KMS-11 (cell line): Measurements from ENCODE around the gene SP110.

Experiments
- H2AFZ ChIP-seq: fragments of 200-600 bp; sonication (generic); 2 replicates; pipeline ENCODE4 v1.6.1; 2016; ENCODE audit warnings: antibody characterized with exemption, mixed run types, low read depth
- H3K27ac ChIP-seq: fragments of 200-600 bp; sonication (generic); 2 replicates; pipeline ENCODE4 v1.6.1; 2016; ENCODE audit warnings: mild to moderate bottlenecking, mixed run types
- H3K27me3 ChIP-seq: fragments of 200-600 bp; sonication (generic); 2 replicates; pipeline ENCODE4 v1.6.1; 2017; ENCODE audit warnings: mild to moderate bottlenecking, low read depth, mixed run types, moderate library complexity; ENCODE audit not compliant: insufficient read depth
- H3K36me3 ChIP-seq: fragments of 200-600 bp; sonication (generic); 2 replicates; pipeline ENCODE4 v1.6.1; 2017; ENCODE audit warnings: mild to moderate bottlenecking, mixed run types; ENCODE audit not compliant: insufficient read depth
- H3K4me1 ChIP-seq: fragments of 200-600 bp; sonication (generic); 2 replicates; pipeline ENCODE4 v1.6.1; 2016; ENCODE audit warnings: mild to moderate bottlenecking, low read depth, mixed run types; ENCODE audit not compliant: poor library complexity, severe bottlenecking
- H3K4me2 ChIP-seq: fragments of 200-600 bp; sonication (generic); 2 replicates; pipeline ENCODE4 v1.7.0; 2016; ENCODE audit warnings: mild to moderate bottlenecking, mixed run types
- H3K4me3 ChIP-seq: fragments of 200-600 bp; sonication (generic); IDR thresholded peaks from 2 replicates; pipeline ENCODE4 v1.6.1; 2017; ENCODE audit warnings: low read depth, low read length, mixed read lengths; ENCODE audit not compliant: insufficient read depth
- H3K79me2 ChIP-seq: fragments of 200-600 bp; sonication (generic); 2 replicates; pipeline ENCODE4 v1.6.1; 2016; ENCODE audit warnings: low read depth, mixed run types; ENCODE audit not compliant: insufficient read depth
- H3K9ac ChIP-seq: fragments of 200-600 bp; sonication (generic); 2 replicates; pipeline ENCODE4 v1.6.1; 2016; ENCODE audit warnings: mild to moderate bottlenecking, mixed run types
- H4K20me1 ChIP-seq: fragments of 200-600 bp; sonication (generic); 2 replicates; pipeline ENCODE4 v1.6.1; 2016; ENCODE audit warnings: mild to moderate bottlenecking, mixed run types; ENCODE audit not compliant: insufficient read depth
- CTCF ChIP-seq: fragments of 200-600 bp; sonication (generic); conservative IDR thresholded peaks from 2 replicates; pipeline ENCODE4 v1.6.1; 2017; ENCODE audit warnings: low read depth, mild to moderate bottlenecking, antibody characterized with exemption, low read length, moderate library complexity, mixed read lengths

The SP110 gene

GRCh38 chr2:230254152-230254881 lies 34.5 kb upstream of the SP110 start:
- no peak overlapping the region for H3K4me2 ChIP-seq
- H3K9ac ChIP-seq: no peak overlapping the region
- H3K27ac ChIP-seq: no peak overlapping the region
- no peak overlapping the region for H3K4me3 ChIP-seq
- no peaks in the 10 kb centered on the region for H3K4me1 ChIP-seq
- H4K20me1 ChIP-seq: no peaks in the 10 kb centered on the region
- no peak for TF ChIP-seq CTCF
- H3K36me3 ChIP-seq: no peaks in the 10 kb centered on the region
- no peak overlapping the region for H2AFZ ChIP-seq
- no peaks in the 10 kb centered on the region for H3K79me2 ChIP-seq
- H3K27me3 ChIP-seq: no peaks in the 10 kb centered on the region

- H3K27me3 ChIP-seq: no peaks in the 10 kb centered on the region
- TF ChIP-seq CTCF: no peak
- H3K9ac ChIP-seq: no peak overlapping the region
- H3K4me2 ChIP-seq: no peak overlapping the region
- H3K4me3 ChIP-seq: no peak overlapping the region
- no peak overlapping the region for H2AFZ ChIP-seq
- H3K36me3 ChIP-seq: no peaks in the 10 kb centered on the region
- no peak overlapping the region for H3K27ac ChIP-seq
- no peaks in the 10 kb centered on the region for H3K79me2 ChIP-seq
- no peaks in the 10 kb centered on the region for H3K4me1 ChIP-seq
- H4K20me1 ChIP-seq: no peaks in the 10 kb centered on the region
These were observed 30.4 kb upstream of the SP110 start for GRCh38 chr2:230250231-230250630.

GRCh38 chr2:230246206-230246605 lies 26.4 kb upstream of the SP110 start:
- no peaks in the 10 kb centered on the region for H4K20me1 ChIP-seq
- no peak overlapping the region for H2AFZ ChIP-seq
- H3K79me2 ChIP-seq: no peaks in the 10 kb centered on the region
- H3K4me2 ChIP-seq: no peak overlapping the region
- H3K36me3 ChIP-seq: no peaks in the 10 kb centered on the region
- no peak overlapping the region for H3K9ac ChIP-seq
- TF ChIP-seq CTCF: no peak
- H3K4me1 ChIP-seq: no peaks in the 10 kb centered on the region
- no peak overlapping the region for H3K27ac ChIP-seq
- H3K4me3 ChIP-seq: no peak overlapping the region
- H3K27me3 ChIP-seq: no peaks in the 10 kb centered on the region

GRCh38 chr2:230244211-230244610 lies 24.4 kb upstream of the SP110 start:
- H3K27me3 ChIP-seq: no peaks in the 10 kb centered on the region
- no peak for TF ChIP-seq CTCF
- H3K9ac ChIP-seq: no peak overlapping the region
- H4K20me1 ChIP-seq: no peaks in the 10 kb centered on the region
- H3K36me3 ChIP-seq: no peaks in the 10 kb centered on the region
- H3K4me2 ChIP-seq: no peak overlapping the region
- no peaks in the 10 kb centered on the region for H3K79me2 ChIP-seq
- H3K4me1 ChIP-seq: no peaks in the 10 kb centered on the region
- no peak overlapping the region for H3K4me3 ChIP-seq
- no peak overlapping the region for H3K27ac ChIP-seq
- no peak overlapping the region for H2AFZ ChIP-seq
